Psoas muscle (tissue), 8 donors: ENCODE results near the gene PDF. TPM values are rescaled to one million over a fixed set of nuclear protein-coding genes. Genes with fewer than 3 reads are reported as not detected.
A peak's percentile ranks its signal among the peaks of the same experiment; 100 is the strongest.

Experiments used
- ATAC-seq, 4 donors: fragments of 200-7000 bp; cut with Tn5 transposase; one replicate each; pipeline ENCODE4 v1.9.1; 2020; ENCODE audit warnings: moderate library complexity in 3 of 4, mild to moderate bottlenecking in 2 of 4
- DNase-seq, 2 donors: peaks; one replicate each; pipeline ENCODE4 v3.0.0-alpha.2; 2020
- H3K27ac ChIP-seq: fragments of 200-600 bp; one replicate; pipeline ENCODE4 v1.8.0; 2022
- H3K27me3 ChIP-seq, 3 donors: fragments of 200-600 bp in 1 of 3; one replicate each; pipeline versions ENCODE4 v1.6.1 to v1.8.0; 2013 to 2022; ENCODE audit warnings: low read length in 2 of 3, mild to moderate bottlenecking in 2 of 3, moderate library complexity in 1 of 3; ENCODE audit not compliant: insufficient read depth in 3 of 3
- H3K36me3 ChIP-seq, 2 donors: fragments of 200-600 bp in 1 of 2; one replicate each; pipeline versions ENCODE4 v1.6.1 to v1.8.0; 2013 to 2022; ENCODE audit warnings: low read depth in 1 of 2, mild to moderate bottlenecking in 1 of 2, moderate library complexity in 1 of 2; ENCODE audit not compliant: insufficient read depth in 1 of 2
- H3K4me1 ChIP-seq: fragments of 200-600 bp; one replicate; pipeline ENCODE4 v1.8.0; 2022
- H3K4me3 ChIP-seq: fragments of 200-600 bp; one replicate; pipeline ENCODE4 v1.8.0; 2022; ENCODE audit warnings: mild to moderate bottlenecking
- H3K9me3 ChIP-seq: fragments of 200-600 bp; one replicate; pipeline ENCODE4 v1.8.0; 2022
- CTCF ChIP-seq: fragments of 200-600 bp; IDR thresholded peaks from one replicate; pipeline ENCODE4 v1.8.0; 2022; ENCODE audit warnings: antibody characterized with exemption
- WGBS, 3 donors: extraction: QIAGEN DNeasy Blood & Tissue Kit; methylation state at CpG; one replicate each; pipeline versions ENCODE4 v1.1.6 to v1.1.7; 2013; 5-methylcytosine and 5-hydroxymethylcytosine counted together
- intact Hi-C, 2 donors: fragments of 100-400 bp; cut with DNase I; formaldehyde crosslinking; loops; one replicate each; pipeline versions ENCODE4 v1.11.0 to v1.14.2; 2022
- long read RNA-seq, 2 donors: library from polyadenylated mRNA; unstranded; transcript quantifications; one replicate each; pipeline ENCODE4 v2.0.0, GENCODE V29; 2021
- polyA plus RNA-seq, 3 donors: library from polyadenylated mRNA; stranded (reverse); fragments of 200-250 nt; gene quantifications; one replicate each; pipeline ENCODE4 v1.2.3, GENCODE V29; 2013
- total RNA-seq, 4 donors: library from RNA; stranded (reverse); fragmentation: NEBNext Ultra II Directional in 2 of 4; extraction: Animal tissue kit (Norgen Biotek cat#: 25700) in 2 of 4; gene quantifications; one replicate each; pipeline versions ENCODE4 v1.2.1 to v1.2.4, GENCODE V29; 2021 to 2023
- donor health status: healthy with polysubstance abuse.
- donor health status: DM: no; HTN: no; CAD: no; lungs with moderate emphysema.
- donor health status: Bipolar disorder and iron deficiency.
- donor health status: healthy.
- donor health status: DM: yes; HTN: yes; CAD: no.
- donor health status: DM: no; HTN: no; CAD: no.
- donor health status: DM: no; HTN: no; CAD: no.
- donor health status: DM: yes; HTN: yes; CAD: no.

The PDF gene
- 10 to 100 TPM in 2 of 4 donors, 1 to 10 TPM in 2; 8.7 to 16.4 (median 11.0) TPM for total RNA-seq
- 10 to 100 TPM in 1 of 3 donors, 1 to 10 TPM in 2; 6.8 to 19.8 (median 7.8) TPM for polyA plus RNA-seq
- long read RNA-seq, donor 1, transcript PDF-201 (2 exons, 1,158 nt) = major isoform, 20 of 20 reads
- long read RNA-seq, donor 1, partial matches to known transcripts = 0 of 20 reads
- long read RNA-seq, donor 1, other reads (novel, unspliced or antisense) = 0 of 20 reads
- long read RNA-seq, donor 2, transcript PDF-201 (2 exons, 1,158 nt) = major isoform, 23 of 23 reads
- long read RNA-seq, donor 2, partial matches to known transcripts = 0 of 23 reads
- long read RNA-seq, donor 2, other reads (novel, unspliced or antisense) = 0 of 23 reads

GRCh38 chr16:69330286-69331109 lies at the start of gene PDF:
TSS of gene PDF (minus strand) at chr16:69330588. CDS start at chr16:69330570, 18 bp downstream.
- intact Hi-C loops = no loop called here
- no peaks in the 10 kb centered on the region for H3K9me3 ChIP-seq
- 1 to 2% (median 1%) methylated on average over 41 to 93 of the region's 93 CpGs for WGBS, 3 donors
- H3K27me3 ChIP-seq = no peaks in the 10 kb centered on the region
- H3K4me1 ChIP-seq = peaks cover 47% of the 10 kb centered on the region
- peak within 1 kb of the TSS; percentile 98 for H3K27ac ChIP-seq
- DNase-seq (peak; percentile 94 to 97), ATAC-seq (peak; percentile 89 to 93 (median 92))
- no peak for TF ChIP-seq CTCF
- H3K4me3 ChIP-seq = peak within 1 kb of the TSS; percentile 92
- H3K36me3 ChIP-seq = peaks cover 0 to 70% of the 10 kb centered on the region in 2 donors

- DNase-seq = no peak
- Histone ChIP-seq H3K9me3 (no peaks in the 10 kb centered on the region), H3K4me1 (no peaks in the 10 kb centered on the region), H3K36me3 (peaks cover 13 to 86% of the 10 kb centered on the region in 2 donors), H3K27ac (no peak overlapping the region), H3K27me3 (no peaks in the 10 kb centered on the region), H3K4me3 (no peak overlapping the region)
- WGBS, 3 donors = 78 to 86% (median 82%) methylated on average over 1 of the region's 1 CpG
- ATAC-seq = no peak
- no peak for TF ChIP-seq CTCF
- intact Hi-C loops = no loop called here
These were observed 48.4 kb upstream of the PDF start for GRCh38 chr16:69378760-69379159.

GRCh38 chr16:69378036-69378435 lies 47.6 kb upstream of the PDF start:
- DNase-seq (no peak), ATAC-seq (no peak)
- Histone ChIP-seq H3K4me3 (no peak overlapping the region), H3K27me3 (no peaks in the 10 kb centered on the region), H3K9me3 (no peaks in the 10 kb centered on the region), H3K27ac (no peak overlapping the region), H3K36me3 (peaks cover 13 to 86% of the 10 kb centered on the region in 2 donors), H3K4me1 (no peaks in the 10 kb centered on the region)
- no peak for TF ChIP-seq CTCF
- intact Hi-C loops = no loop called here
- 84 to 90% (median 86%) methylated on average over 1 of the region's 1 CpG for WGBS, 3 donors

GRCh38 chr16:69376393-69377059 lies 46.1 kb upstream of the PDF start:
- H3K27ac ChIP-seq = no peak overlapping the region
- no peaks in the 10 kb centered on the region for H3K9me3 ChIP-seq
- H3K4me3 ChIP-seq = no peak overlapping the region
- DNase-seq (no peak), ATAC-seq (no peak)
- intact Hi-C loops = no loop called here
- H3K27me3 ChIP-seq = no peaks in the 10 kb centered on the region
- 94 to 96% (median 95%) methylated on average over 10 of the region's 10 CpGs for WGBS, 3 donors
- no peaks in the 10 kb centered on the region for H3K4me1 ChIP-seq
- peaks cover 9 to 84% of the 10 kb centered on the region in 2 donors for H3K36me3 ChIP-seq
- no peak for TF ChIP-seq CTCF
